GM12878 (cell line): ENCODE measurements around the gene FAM47E.

Experiments
- CBX3 ChIP-seq: fragments of 200-600 bp; sonication (generic); IDR thresholded peaks from 2 replicates; pipeline ENCODE4 v1.6.1; 2016; ENCODE audit warnings: low read depth, borderline replicate concordance
- CBX5 ChIP-seq: sonication (generic); IDR thresholded peaks from 2 replicates; pipeline ENCODE4 v1.6.1; 2016; ENCODE audit warnings: low read depth, moderate library complexity, mild to moderate bottlenecking, inconsistent platforms
- POLR2AphosphoS2 ChIP-seq: IDR thresholded peaks from 2 replicates; pipeline ENCODE4 v1.6.1; 2011; ENCODE audit warnings: low read depth, mild to moderate bottlenecking, low read length, improper control_type of control experiment, moderate library complexity
- ZNF207 ChIP-seq: fragments of 450-650 bp; IDR thresholded peaks from 2 replicates; pipeline ENCODE4 v1.6.1; 2014; ENCODE audit warnings: antibody characterized with exemption, mild to moderate bottlenecking, borderline replicate concordance
- TF ChIP-seq, protein P1 (sequence below): IDR thresholded peaks from 2 replicates; pipeline ENCODE4 v1.6.1; 2011; ENCODE audit warnings: low read depth, low read length, improper control_type of control experiment, borderline replicate concordance

DNA sequence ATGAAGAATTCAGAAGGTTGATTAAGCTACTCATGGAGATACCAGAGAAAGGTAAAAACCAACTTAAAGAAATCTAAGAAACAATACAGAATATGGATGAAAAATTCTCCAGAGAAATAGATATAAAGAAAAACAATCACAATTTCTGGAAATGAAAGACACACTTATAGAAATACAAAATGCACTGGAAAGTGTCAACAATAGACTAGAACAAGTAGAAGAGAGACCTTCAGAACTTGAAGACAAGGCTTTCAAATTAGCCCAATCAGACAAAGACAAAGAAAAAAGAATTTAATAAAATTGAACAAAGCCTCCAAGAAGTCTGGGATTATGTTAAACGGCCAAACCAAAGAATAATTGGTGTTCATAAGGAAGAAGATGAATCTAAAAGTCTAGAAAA, 64.6 kb downstream of the FAM47E start:
- TF ChIP-seq CBX5, result no peak
- no peak for TF ChIP-seq ZNF207
- no peak for TF ChIP-seq CBX3
- TF ChIP-seq POLR2AphosphoS2, result no peak
- TF ChIP-seq, protein P1, sequence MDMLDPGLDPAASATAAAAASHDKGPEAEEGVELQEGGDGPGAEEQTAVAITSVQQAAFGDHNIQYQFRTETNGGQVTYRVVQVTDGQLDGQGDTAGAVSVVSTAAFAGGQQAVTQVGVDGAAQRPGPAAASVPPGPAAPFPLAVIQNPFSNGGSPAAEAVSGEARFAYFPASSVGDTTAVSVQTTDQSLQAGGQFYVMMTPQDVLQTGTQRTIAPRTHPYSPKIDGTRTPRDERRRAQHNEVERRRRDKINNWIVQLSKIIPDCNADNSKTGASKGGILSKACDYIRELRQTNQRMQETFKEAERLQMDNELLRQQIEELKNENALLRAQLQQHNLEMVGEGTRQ, result no peak
